H9 (cell line): Measurements from ENCODE around the gene FGF3. TPM values are rescaled to one million over a fixed set of nuclear protein-coding genes. Genes with fewer than 3 reads are reported as not detected.

ENCODE experiments used
- DNase-seq: peaks from one replicate; pipeline ENCODE4 v3.0.0-alpha.2; 2017
- H2AFZ ChIP-seq: one replicate; pipeline ENCODE4 v1.6.1; 2013; ENCODE audit warnings: mild to moderate bottlenecking, low read length, control low read depth, moderate library complexity
- H2AK5ac ChIP-seq: 2 replicates; pipeline ENCODE4 v1.6.1; 2013; ENCODE audit warnings: low read length, control low read depth, mixed read lengths; ENCODE audit not compliant: insufficient read length
- H2BK120ac ChIP-seq: one replicate; pipeline ENCODE4 v1.6.1; 2013; ENCODE audit warnings: low read depth, mild to moderate bottlenecking, low read length, control low read depth, inconsistent platforms; ENCODE audit not compliant: poor library complexity, severe bottlenecking
- H2BK12ac ChIP-seq: 2 replicates; pipeline ENCODE4 v1.6.1; 2013; ENCODE audit warnings: low read length, control low read depth, mixed read lengths, low read depth; ENCODE audit not compliant: insufficient read length
- H2BK15ac ChIP-seq: 2 replicates; pipeline ENCODE4 v1.6.1; 2013; ENCODE audit warnings: low read depth, low read length, control low read depth
- H2BK20ac ChIP-seq: one replicate; pipeline ENCODE4 v1.6.1; 2013; ENCODE audit warnings: low read depth, mild to moderate bottlenecking, low read length, control low read depth, inconsistent platforms; ENCODE audit not compliant: poor library complexity, severe bottlenecking
- H2BK5ac ChIP-seq: 2 replicates; pipeline ENCODE4 v1.6.1; 2013; ENCODE audit warnings: low read length, control low read depth, mixed read lengths; ENCODE audit not compliant: insufficient read length
- H3K14ac ChIP-seq: 2 replicates; pipeline ENCODE4 v1.6.1; 2013; ENCODE audit warnings: low read length, control low read depth; ENCODE audit not compliant: insufficient read depth
- H3K18ac ChIP-seq: 2 replicates; pipeline ENCODE4 v1.6.1; 2013; ENCODE audit warnings: low read depth, mild to moderate bottlenecking, mixed read lengths, low read length, control low read depth; ENCODE audit not compliant: insufficient read length
- H3K23ac ChIP-seq: 2 replicates; pipeline ENCODE4 v1.6.1; 2013; ENCODE audit warnings: low read length, control low read depth, mixed read lengths, low read depth; ENCODE audit not compliant: insufficient read length
- H3K23me2 ChIP-seq: 2 replicates; pipeline ENCODE4 v1.6.1; 2013; ENCODE audit warnings: low read depth, mild to moderate bottlenecking, mixed read lengths, low read length, control low read depth; ENCODE audit not compliant: insufficient read length, poor library complexity, severe bottlenecking
- H3K27ac ChIP-seq: 2 replicates; pipeline ENCODE4 v1.5.1; 2013; ENCODE audit warnings: low read length, control low read depth, mixed read lengths, low read depth; ENCODE audit not compliant: insufficient read length
- H3K27me3 ChIP-seq: 2 replicates; pipeline ENCODE4 v1.6.1; 2013; ENCODE audit warnings: low read length, control low read depth, inconsistent platforms; ENCODE audit not compliant: insufficient read depth
- H3K4ac ChIP-seq: 2 replicates; pipeline ENCODE4 v1.6.1; 2013; ENCODE audit warnings: low read depth, mild to moderate bottlenecking, control low read depth, inconsistent platforms, low read length, moderate library complexity
- H3K4me1 ChIP-seq: 2 replicates; pipeline ENCODE4 v1.6.1; 2013; ENCODE audit warnings: low read length, control low read depth, inconsistent platforms; ENCODE audit not compliant: insufficient read depth
- H3K4me2 ChIP-seq: 2 replicates; pipeline ENCODE4 v1.6.1; 2013; ENCODE audit warnings: low read length, control low read depth, mixed read lengths; ENCODE audit not compliant: insufficient read length, insufficient read depth
- H3K56ac ChIP-seq: 2 replicates; pipeline ENCODE4 v1.6.1; 2013; ENCODE audit warnings: low read depth, mild to moderate bottlenecking, mixed read lengths, low read length, control low read depth; ENCODE audit not compliant: insufficient read length
- H3K79me1 ChIP-seq: 2 replicates; pipeline ENCODE4 v1.6.1; 2013; ENCODE audit warnings: low read depth, mild to moderate bottlenecking, moderate library complexity, low read length, control low read depth, inconsistent platforms; ENCODE audit not compliant: insufficient read depth, poor library complexity, severe bottlenecking
- H3K79me2 ChIP-seq: 2 replicates; pipeline ENCODE4 v1.6.1; 2013; ENCODE audit warnings: low read length, control low read depth, inconsistent platforms; ENCODE audit not compliant: insufficient read depth
- H3K9ac ChIP-seq: 2 replicates; pipeline ENCODE4 v1.6.1; 2013; ENCODE audit warnings: low read length, control low read depth, mixed read lengths; ENCODE audit not compliant: insufficient read length; ENCODE audit errors: extremely low read depth
- H3K9me3 ChIP-seq: one replicate; pipeline ENCODE4 v1.6.1; 2013; ENCODE audit warnings: low read depth, low read length, inconsistent platforms; ENCODE audit not compliant: control insufficient read depth
- H3T11ph ChIP-seq: one replicate; pipeline ENCODE4 v1.6.1; 2013; ENCODE audit warnings: mild to moderate bottlenecking, low read length, control low read depth, inconsistent platforms
- H4K20me1 ChIP-seq: one replicate; pipeline ENCODE4 v1.6.1; 2013; ENCODE audit not compliant: control insufficient read depth, insufficient read length, insufficient read depth
- H4K5ac ChIP-seq: 2 replicates; pipeline ENCODE4 v1.6.1; 2013; ENCODE audit warnings: low read depth, mild to moderate bottlenecking, mixed read lengths, low read length, control low read depth; ENCODE audit not compliant: insufficient read length
- H4K8ac ChIP-seq: replicated peaks from 2 replicates; pipeline ENCODE4 v1.6.1; 2013; ENCODE audit warnings: low read length, control low read depth, mixed read lengths, low read depth; ENCODE audit not compliant: insufficient read length
- H4K91ac ChIP-seq: 2 replicates; pipeline ENCODE4 v1.6.1; 2013; ENCODE audit warnings: low read depth, mild to moderate bottlenecking, moderate library complexity, mixed read lengths, low read length, control low read depth; ENCODE audit not compliant: insufficient read length
- H3K27ac Mint-ChIP-seq, 3 experiments: 2 replicates in 2 of 3; 3 replicates in 1 of 3; pipeline ENCODE4 v1.8.0; 2020 to 2021; ENCODE audit warnings: mixed read lengths in 3 of 3, mild to moderate bottlenecking in 1 of 3, moderate library complexity in 1 of 3
- H3K27me3 Mint-ChIP-seq: 2 replicates; pipeline ENCODE4 v1.8.0; 2021; ENCODE audit warnings: low read depth, mild to moderate bottlenecking, moderate library complexity, mixed read lengths
- H3K36me3 Mint-ChIP-seq, 3 experiments: 2 replicates in 2 of 3; 3 replicates in 1 of 3; pipeline ENCODE4 v1.8.0; 2020 to 2021; ENCODE audit warnings: low read depth in 3 of 3, mixed read lengths in 3 of 3; ENCODE audit not compliant: insufficient read depth in 1 of 3
- H3K4me1 Mint-ChIP-seq, 2 experiments: 2 replicates each; pipeline ENCODE4 v1.8.0; 2020; ENCODE audit warnings: mixed read lengths in 2 of 2
- H3K4me3 Mint-ChIP-seq, 2 experiments: 2 replicates in 1 of 2; 3 replicates in 1 of 2; pipeline ENCODE4 v1.8.0; 2020 to 2021; ENCODE audit warnings: mild to moderate bottlenecking in 2 of 2, mixed read lengths in 2 of 2, moderate library complexity in 1 of 2
- H3K9me3 Mint-ChIP-seq, 2 experiments: 2 replicates in 1 of 2; 3 replicates in 1 of 2; pipeline ENCODE4 v1.8.0; 2020; ENCODE audit warnings: mild to moderate bottlenecking in 2 of 2, mixed read lengths in 2 of 2, moderate library complexity in 1 of 2
- WGBS: extraction: QIAGEN DNeasy Blood & Tissue Kit; methylation state at CpG from one replicate; pipeline ENCODE4 v1.1.7; 2013; ENCODE audit warnings: missing lambda C conversion rate, low lambda C conversion rate, mixed read lengths; ENCODE audit not compliant: insufficient read length; ENCODE audit errors: extremely low coverage; 5-methylcytosine and 5-hydroxymethylcytosine counted together
- total RNA-seq: library from RNA; stranded (reverse); gene quantifications from 2 replicates; pipeline ENCODE4 v1.2.1, GENCODE V29; 2021
- TF ChIP-seq, protein P1 (sequence below): fragments of 200-600 bp; sonication (generic); conservative IDR thresholded peaks from 3 replicates; pipeline ENCODE4 v1.8.0; 2021; ENCODE audit warnings: antibody characterized with exemption, mild to moderate bottlenecking

Gene FGF3
- total RNA-seq, 1 experiment from 2014 or later: not detected

DNA sequence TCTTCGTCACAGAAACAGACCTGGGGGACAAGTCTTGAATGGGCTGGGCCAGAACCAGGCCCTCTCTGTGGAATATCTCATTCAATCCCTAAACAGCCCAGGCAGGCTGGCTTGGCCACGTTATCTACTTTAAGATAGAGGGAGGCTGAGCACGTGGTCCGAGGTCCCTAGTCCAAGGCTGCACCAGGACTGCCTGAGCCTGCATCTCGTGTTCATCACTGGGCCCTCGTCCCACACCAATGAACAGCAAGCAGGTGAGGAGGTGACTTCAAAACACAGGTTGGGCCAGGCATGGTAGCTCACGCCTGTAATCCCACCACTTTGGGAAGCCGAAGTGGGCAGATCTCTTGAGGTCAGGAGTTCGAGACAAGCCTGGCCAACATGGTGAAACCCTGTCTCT lies 20.3 kb upstream of the FGF3 start:
- H2BK5ac ChIP-seq: no peak overlapping the region
- H2BK20ac ChIP-seq: no peak overlapping the region
- no peaks in the 10 kb centered on the region for H3K27me3 ChIP-seq
- H3K4me2 ChIP-seq: no peak overlapping the region
- H3K4ac ChIP-seq: no peak overlapping the region
- no peaks in the 10 kb centered on the region for H4K20me1 ChIP-seq
- no peak overlapping the region for H3K23ac ChIP-seq
- Mint-ChIP-seq H3K9me3 (peaks cover 0 to 7% of the 10 kb centered on the region in 2 experiments; a peak in 3 of 5 replicates), H3K4me1 (peaks cover 2 to 18% of the 10 kb centered on the region in 2 experiments; a peak in 2 of 4 replicates), H3K4me3 (no peak overlapping the region), H3K27me3 (peaks cover 29% of the 10 kb centered on the region), H3K27ac (no peak overlapping the region), H3K36me3 (no peaks in the 10 kb centered on the region)
- no peak overlapping the region for H3T11ph ChIP-seq
- H2BK15ac ChIP-seq: no peak overlapping the region
- no peak overlapping the region for H3K27ac ChIP-seq
- no peak overlapping the region for H3K18ac ChIP-seq
- H2AK5ac ChIP-seq: no peak overlapping the region
- no peak overlapping the region for H2BK12ac ChIP-seq
- H3K9me3 ChIP-seq: no peaks in the 10 kb centered on the region
- no peak overlapping the region for H4K5ac ChIP-seq
- no peaks in the 10 kb centered on the region for H3K23me2 ChIP-seq
- H3K56ac ChIP-seq: no peak overlapping the region
- H3K9ac ChIP-seq: no peak overlapping the region
- DNase-seq: no peak
- no peaks in the 10 kb centered on the region for H3K79me1 ChIP-seq
- WGBS: no CpG with 5 or more reads among the region's 9 CpGs
- H3K14ac ChIP-seq: no peak overlapping the region
- no peak overlapping the region for H2AFZ ChIP-seq
- TF ChIP-seq, protein P1, sequence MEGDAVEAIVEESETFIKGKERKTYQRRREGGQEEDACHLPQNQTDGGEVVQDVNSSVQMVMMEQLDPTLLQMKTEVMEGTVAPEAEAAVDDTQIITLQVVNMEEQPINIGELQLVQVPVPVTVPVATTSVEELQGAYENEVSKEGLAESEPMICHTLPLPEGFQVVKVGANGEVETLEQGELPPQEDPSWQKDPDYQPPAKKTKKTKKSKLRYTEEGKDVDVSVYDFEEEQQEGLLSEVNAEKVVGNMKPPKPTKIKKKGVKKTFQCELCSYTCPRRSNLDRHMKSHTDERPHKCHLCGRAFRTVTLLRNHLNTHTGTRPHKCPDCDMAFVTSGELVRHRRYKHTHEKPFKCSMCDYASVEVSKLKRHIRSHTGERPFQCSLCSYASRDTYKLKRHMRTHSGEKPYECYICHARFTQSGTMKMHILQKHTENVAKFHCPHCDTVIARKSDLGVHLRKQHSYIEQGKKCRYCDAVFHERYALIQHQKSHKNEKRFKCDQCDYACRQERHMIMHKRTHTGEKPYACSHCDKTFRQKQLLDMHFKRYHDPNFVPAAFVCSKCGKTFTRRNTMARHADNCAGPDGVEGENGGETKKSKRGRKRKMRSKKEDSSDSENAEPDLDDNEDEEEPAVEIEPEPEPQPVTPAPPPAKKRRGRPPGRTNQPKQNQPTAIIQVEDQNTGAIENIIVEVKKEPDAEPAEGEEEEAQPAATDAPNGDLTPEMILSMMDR: no peak
- no peaks in the 10 kb centered on the region for H3K79me2 ChIP-seq
- no peaks in the 10 kb centered on the region for H3K4me1 ChIP-seq
- no peak overlapping the region for H2BK120ac ChIP-seq
- H4K91ac ChIP-seq: no peak overlapping the region
- no peak overlapping the region for H4K8ac ChIP-seq
